Activated CD4-positive, alpha-beta T cell treated with anti-CD3 and anti-CD28 coated beads, Interleukin-2, amount 50 U/mL, for 4 hours (primary cell): Measurements from ENCODE around the gene TBX1.
A peak's percentile ranks its signal among the peaks of the same experiment; 100 is the strongest.

ENCODE experiments used
- DNase-seq, 2 experiments: peaks; one replicate each; pipeline ENCODE4 v3.0.0-alpha.2; 2020

Gene TBX1

DNA sequence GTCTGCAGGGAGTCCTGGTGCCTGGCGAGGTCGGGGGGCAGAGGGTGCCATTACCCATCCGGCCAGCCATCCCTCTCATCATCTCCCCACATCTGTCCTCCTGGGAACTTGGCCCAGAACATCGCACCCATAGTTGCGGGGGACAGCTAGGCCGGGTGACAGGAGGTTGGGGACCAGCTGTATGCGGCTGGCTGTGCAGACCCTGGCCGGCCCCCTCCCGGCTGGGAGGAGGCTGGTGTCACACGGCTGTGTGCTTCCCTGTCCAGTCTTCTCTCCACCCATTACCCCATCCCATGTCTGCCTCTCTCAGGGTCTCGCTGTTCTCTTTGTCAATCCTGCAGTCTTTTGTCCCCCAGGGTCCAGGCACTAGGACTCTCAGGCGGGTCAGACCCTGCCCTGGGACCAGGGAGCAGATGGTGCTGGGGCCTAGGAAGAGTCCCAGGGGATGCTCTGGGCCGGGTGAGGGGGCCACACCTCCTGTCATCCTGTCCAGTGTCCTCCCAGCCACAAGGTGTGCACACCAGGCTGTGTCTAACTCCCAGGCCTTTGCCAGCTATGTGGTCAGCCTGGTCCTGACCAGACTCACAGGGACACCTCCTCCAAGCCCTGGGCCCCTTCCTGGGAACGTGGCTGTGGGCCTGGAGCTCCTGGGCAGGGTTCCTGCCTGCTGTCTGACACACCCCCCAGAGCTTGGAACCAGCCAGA, 6.4 kb upstream of the TBX1 start:
- DNase-seq, result no peak

GRCh38 chr22:19754701-19755144, 5.9 kb upstream of the TBX1 start:
- DNase-seq, result no peak

DNA sequence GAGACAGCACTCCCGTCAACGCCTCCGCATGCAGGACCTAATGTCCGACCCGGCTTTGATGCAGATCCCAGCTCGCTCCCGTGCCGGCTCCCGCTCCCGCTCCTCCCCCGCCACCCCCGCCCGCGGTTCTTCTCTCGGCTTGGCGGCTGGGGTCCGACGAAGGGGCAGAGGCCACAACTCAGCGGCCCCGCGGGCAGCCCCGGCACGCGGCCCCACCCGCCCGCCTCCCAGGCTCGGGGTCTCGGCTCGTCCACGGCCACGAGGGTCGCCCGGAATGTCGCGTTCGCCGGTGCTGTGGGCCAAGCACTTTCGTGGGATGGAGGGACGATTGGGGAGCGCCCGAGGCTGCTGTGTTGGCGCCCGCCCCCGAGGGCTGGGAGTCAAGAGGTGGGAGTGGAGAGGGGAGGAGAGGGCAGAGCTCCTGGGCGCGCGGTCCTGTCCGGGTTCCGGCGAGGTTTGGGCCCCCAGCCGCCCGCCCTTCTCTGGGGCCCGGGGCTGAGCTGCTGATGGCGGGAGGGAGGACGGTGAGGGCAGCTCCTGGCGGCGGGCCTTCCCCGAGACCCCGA, 5.3 kb upstream of the TBX1 start:
- DNase-seq, result no peak

GRCh38 chr22:19755722-19756287, 4.8 kb upstream of the TBX1 start:
- no peak for DNase-seq

DNA sequence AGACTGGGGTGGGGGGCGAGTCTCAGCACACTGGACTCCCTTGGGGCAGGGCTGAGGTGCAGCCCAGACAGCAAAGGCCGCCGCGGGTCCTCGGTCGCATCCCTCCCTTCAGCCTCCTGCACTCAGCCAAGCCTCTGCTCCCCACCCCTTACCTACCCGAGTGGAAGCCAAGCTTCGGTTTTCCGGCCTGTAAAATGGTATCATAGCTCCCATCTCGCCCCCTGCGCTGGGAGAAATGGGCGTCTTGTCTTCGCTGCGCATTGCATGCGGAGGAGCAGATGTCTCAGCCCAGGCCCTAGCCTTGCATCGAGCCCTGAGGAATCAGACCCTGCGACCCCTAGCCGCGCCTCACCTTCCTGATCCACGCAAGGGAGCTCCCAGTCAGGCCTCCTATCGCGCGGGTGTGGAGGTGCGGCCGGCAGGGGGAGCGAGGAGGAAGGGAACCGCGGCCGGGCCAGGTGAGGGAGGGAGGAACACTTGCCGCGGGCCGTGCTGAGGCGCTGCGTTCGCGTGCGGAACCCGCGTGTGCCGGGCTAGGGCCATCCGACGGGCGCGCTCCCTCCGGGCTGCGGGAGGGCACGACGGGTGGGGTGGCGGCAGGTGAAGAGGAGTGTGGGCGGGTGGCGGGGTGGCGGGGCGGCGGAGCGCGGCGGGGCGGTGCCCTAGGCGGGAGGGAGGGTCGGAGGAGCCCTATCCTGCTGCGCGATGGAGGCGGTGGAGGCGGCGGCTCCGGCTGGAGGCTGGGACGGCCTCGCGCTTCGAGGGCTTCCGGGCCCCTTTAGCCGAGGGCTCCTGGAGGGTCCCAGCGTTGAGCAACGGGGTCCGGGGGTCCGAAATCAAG, 4.1 kb upstream of the TBX1 start:
- DNase-seq, result peak; percentile 65 to 69

DNA sequence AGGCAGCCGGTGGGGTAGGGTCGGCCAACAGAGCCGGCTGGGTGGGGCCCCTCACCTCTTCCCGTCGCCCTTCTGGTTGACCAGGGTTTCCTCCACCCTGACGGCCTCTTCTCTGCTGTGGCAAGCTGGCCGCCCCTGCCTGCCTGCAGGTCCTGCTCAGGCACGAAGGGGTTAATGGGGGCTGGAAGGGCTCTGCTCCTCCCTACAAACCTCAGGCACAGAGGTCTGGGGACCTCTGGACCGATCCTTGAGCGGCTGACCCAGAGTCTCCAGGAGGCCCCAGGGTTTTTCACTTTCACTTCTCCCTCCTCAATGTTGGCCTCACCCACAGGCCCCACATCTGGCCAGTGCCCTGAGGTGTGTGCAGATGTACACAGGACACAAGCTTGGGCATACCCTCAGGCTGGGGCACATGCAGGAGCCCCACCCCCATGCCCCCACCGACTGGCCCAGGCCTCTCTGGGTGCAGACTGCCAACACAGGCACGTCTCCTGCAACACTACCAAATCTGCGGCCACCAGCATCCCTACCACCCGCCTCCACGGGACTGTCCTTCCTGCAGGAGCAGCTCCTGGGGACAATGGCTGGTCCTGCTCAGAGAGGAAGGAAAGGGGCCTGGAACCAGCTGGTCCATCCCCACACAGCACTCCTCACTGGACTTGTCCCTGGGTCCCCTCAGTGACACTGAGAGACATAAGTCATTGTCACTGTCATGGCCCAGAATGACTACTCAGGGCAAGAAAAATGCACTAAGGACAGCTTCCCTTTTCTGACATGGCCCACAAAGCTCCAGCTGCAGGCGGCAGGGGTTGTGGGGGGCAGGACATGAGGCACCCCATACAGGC, 3.2 kb upstream of the TBX1 start:
- DNase-seq, result no peak

- no peak for DNase-seq
Observed at GRCh38 chr22:19757985-19758895, 2.3 kb upstream of the TBX1 start.

- no peak for DNase-seq
Observed at GRCh38 chr22:19758896-19759426, 1.6 kb upstream of the TBX1 start.

DNA sequence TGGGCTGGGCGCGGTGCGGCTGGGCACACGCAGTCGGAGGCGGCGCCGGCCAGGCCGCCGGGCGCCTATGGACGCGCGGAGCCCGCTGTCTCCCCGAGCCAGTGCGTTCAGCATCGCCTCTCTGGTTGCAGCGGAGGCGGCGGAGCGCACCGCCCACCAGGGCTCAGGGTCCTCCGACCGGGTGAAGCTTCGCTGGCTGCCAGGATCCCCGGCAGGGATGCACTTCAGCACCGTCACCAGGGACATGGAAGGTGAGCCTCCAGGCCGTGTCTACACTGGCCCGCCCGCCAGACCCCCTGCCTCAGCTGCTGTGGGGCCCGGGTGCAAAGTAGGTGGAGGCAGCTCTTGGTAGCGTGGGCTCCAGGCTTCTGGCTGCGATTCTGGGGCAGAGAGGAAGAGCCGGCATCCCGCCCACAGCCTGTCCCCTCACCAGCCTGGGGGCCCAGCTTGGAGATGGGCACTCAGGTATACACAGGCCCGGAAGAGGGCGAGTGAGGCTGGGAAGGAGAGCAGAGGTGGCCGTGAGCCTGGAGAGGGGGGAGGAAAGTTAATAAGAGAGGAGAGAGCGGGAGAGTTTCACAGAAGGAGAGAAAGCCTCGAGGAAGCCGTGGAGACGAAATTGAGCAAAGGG, 1.0 kb upstream of the TBX1 start:
- DNase-seq, result no peak

GRCh38 chr22:19760951-19761724, 560 bp downstream of the TBX1 start:
- DNase-seq, result no peak

GRCh38 chr22:19761725-19762567, 1.4 kb downstream of the TBX1 start:
- no peak for DNase-seq

DNA sequence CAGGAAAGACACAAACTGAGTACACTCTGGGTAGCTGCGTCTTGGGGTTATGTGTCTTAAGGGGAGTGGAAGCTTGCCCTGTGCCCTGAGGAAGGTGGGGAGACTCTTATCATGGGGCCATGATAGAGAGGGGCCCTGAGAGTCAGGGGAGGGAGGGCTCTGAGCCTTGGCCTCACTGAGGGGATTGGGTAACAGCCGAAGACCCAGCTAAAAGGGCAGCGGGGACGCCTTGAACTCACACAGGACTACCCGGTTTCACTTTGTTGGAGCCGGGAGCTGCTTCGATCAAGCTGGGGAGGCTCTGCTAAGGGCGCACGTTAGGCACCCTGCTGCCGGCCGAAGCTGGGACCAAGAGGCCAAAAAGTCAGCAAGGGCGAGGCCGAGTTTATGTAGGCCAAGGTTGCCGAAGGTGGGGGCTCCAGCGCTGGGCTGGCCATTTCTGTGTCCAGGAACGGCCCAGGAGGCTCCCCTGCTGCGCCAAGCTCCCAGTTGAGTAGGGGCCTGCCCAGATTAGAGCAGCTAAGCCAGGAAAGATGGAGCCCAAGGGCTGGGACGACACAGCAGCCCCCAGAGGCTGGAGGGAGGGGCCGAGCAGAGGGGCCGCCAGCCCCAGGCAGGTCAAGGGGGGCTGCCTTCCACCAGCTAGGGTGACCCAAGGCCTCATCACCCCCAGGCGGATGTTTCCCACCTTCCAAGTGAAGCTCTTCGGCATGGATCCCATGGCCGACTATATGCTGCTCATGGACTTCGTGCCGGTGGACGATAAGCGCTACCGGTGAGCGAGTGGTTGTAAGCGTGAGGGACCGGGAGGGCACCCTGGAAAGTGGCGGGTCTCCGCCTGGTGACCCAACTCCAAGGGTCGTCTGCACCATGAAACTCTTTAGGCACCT, 2.2 kb downstream of the TBX1 start:
- no peak for DNase-seq

- DNase-seq, result no peak
Observed at GRCh38 chr22:19763458-19764298, 3.1 kb downstream of the TBX1 start.

DNA sequence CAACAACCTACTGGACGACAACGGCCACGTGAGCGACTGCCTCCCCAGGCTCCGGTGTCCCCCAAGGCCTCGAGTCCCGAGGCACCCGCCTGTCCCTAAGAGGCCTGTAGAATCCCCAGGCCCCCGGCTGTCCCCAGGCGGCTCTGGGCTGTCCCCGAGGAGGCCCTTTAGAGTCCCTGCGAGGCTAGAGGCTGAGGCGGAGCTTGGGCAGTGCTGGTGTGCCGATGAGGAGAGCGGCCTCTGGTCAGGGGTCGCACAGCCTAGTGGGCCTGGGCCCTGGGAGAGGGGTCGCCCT, 3.7 kb downstream of the TBX1 start:
- DNase-seq, result no peak

DNA sequence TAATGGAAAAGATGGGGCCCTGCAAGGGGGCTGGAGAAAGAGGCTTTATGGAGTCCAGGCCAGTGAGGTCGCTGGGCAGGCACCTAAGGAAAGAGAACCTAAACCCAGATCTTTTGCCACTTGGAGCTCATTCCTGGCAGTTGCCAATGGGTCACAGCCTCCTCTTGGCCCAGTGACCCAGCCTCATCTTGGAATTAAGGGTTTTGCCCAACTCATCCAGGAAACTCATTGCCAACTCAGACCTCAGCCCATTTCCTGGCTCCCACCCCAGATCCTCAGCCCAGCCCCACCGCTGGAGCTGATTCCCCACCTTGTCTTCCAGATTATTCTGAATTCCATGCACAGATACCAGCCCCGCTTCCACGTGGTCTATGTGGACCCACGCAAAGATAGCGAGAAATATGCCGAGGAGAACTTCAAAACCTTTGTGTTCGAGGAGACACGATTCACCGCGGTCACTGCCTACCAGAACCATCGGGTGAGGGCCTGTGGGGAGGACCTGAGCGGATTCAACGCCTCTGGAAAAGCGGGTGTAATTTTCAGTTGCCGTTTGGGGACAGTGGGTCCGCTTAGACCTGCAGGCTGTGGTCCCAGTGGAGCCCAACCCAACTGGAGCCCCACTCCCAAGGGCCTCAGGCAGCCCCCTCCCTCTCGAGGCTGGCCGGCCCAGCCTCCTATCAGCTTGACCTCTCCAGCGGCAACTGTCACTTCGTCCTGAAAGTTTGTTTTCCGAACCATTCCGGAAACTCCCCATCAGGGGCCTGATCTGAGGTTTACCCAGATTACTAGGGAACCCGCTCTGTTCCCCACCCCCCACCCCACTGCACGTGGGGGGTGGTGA, 4.3 kb downstream of the TBX1 start:
- DNase-seq, result no peak
